HCT116 (cell line): ENCODE measurements around the gene ARL4C. TPM values are rescaled to one million over a fixed set of nuclear protein-coding genes. Genes with fewer than 3 reads are reported as not detected.

Experiments
- ATAC-seq: fragments of 200-7000 bp; cut with Tn5 transposase; 2 replicates; pipeline ENCODE4 v1.9.1; 2020; ENCODE audit warnings: mild to moderate bottlenecking, moderate library complexity
- BruUV-seq: library from RNA; stranded (reverse); fragments of 400-500 nt; replicated peaks from 2 replicates; lab custom pipeline; 2021; lab: Mats Ljungman, UMichigan
- CTCF ChIA-PET: fragments of 300-600 bp; sonication (Branson Sonifier 250); formaldehyde crosslinking; loops from one replicate; lab custom pipeline; 2021; ENCODE audit warnings: antibody characterized with exemption; lab: Charles Lee
- POLR2A ChIA-PET: fragments of 300-600, 350-600 bp; sonication (Branson Sonifier 250); formaldehyde crosslinking; loops from one replicate; lab custom pipeline; 2021; ENCODE audit warnings: antibody characterized with exemption; lab: Charles Lee
- RAD21 ChIA-PET, 2 experiments: fragments of 300-600 bp; sonication (Branson Sonifier 250); formaldehyde crosslinking; loops; one replicate each; lab custom pipeline; 2023; ENCODE audit warnings: low total read pairs in 2 of 2; ENCODE audit not compliant: uncharacterized antibody in 2 of 2, unreplicated experiment in 2 of 2, low non-redundant PET in 1 of 2; lab: Charles Lee
- DNase-seq: peaks from one replicate; pipeline ENCODE4 v3.0.0-alpha.2; 2010; ENCODE audit warnings: low read depth, low spot score
- H2AFZ ChIP-seq: fragments of 200-600 bp; shearing (Covaris generic), sonication (generic); 2 replicates; pipeline ENCODE4 v1.6.1; 2017; ENCODE audit warnings: low read depth, mixed run types, mixed read lengths, antibody characterized with exemption, low read length; ENCODE audit not compliant: poor library complexity, severe bottlenecking
- H3K27ac ChIP-seq: 2 replicates; pipeline ENCODE4 v1.5.1; 2012; ENCODE audit warnings: low read depth, low read length
- H3K27me3 ChIP-seq: fragments of 200-600 bp; sonication (generic); 2 replicates; pipeline ENCODE4 v1.6.1; 2016; ENCODE audit warnings: mixed run types, low read length, mixed read lengths; ENCODE audit not compliant: insufficient read depth
- H3K36me3 ChIP-seq, 2 experiments: fragments of 200-500 bp in 1 of 2; fragments of 200-600 bp in 1 of 2; sonication (Bioruptor generic) in 1 of 2; sonication (generic) in 1 of 2; 2 replicates each; pipeline versions ENCODE4 v1.5.1 to v1.6.1; 2014 to 2016; ENCODE audit warnings: low read length in 2 of 2, inconsistent platforms in 1 of 2, mixed read lengths in 1 of 2, mixed run types in 1 of 2; ENCODE audit not compliant: insufficient read depth in 2 of 2, control insufficient read depth in 1 of 2
- H3K4me1 ChIP-seq, 2 experiments: fragments of 200-600 bp in 1 of 2; sonication (generic) in 1 of 2; 2 replicates each; pipeline versions ENCODE4 v1.5.1 to v1.6.1; 2012 to 2017; ENCODE audit warnings: low read length in 2 of 2, inconsistent platforms in 1 of 2, mild to moderate bottlenecking in 1 of 2, mixed read lengths in 1 of 2, mixed run types in 1 of 2, moderate library complexity in 1 of 2; ENCODE audit not compliant: insufficient read depth in 2 of 2, control insufficient read depth in 1 of 2
- H3K4me2 ChIP-seq: fragments of 200-600 bp; sonication (generic); 2 replicates; pipeline ENCODE4 v1.6.1; 2017; ENCODE audit warnings: mixed run types, low read length, mixed read lengths
- H3K4me3 ChIP-seq, 2 experiments: fragments of 200-600 bp in 1 of 2; sonication (generic) in 1 of 2; replicated peaks in 1 of 2; 2 replicates each; pipeline ENCODE4 v1.5.1; 2011 to 2016; ENCODE audit warnings: low read length in 2 of 2, control low read depth in 1 of 2, low read depth in 1 of 2, mild to moderate bottlenecking in 1 of 2, mixed read lengths in 1 of 2, mixed run types in 1 of 2
- H3K79me2 ChIP-seq: fragments of 200-600 bp; sonication (generic); 2 replicates; pipeline ENCODE4 v1.6.1; 2017; ENCODE audit warnings: mild to moderate bottlenecking, mixed run types, low read length, moderate library complexity, mixed read lengths; ENCODE audit not compliant: insufficient read depth
- H3K9ac ChIP-seq: fragments of 200-600 bp; sonication (generic); 2 replicates; pipeline ENCODE4 v1.6.1; 2016; ENCODE audit warnings: low read length, mixed read lengths
- H3K9me2 ChIP-seq: fragments of 200-600 bp; sonication (generic), shearing (Covaris generic); 2 replicates; pipeline ENCODE4 v1.6.1; 2017; ENCODE audit warnings: mixed run types, mild to moderate bottlenecking, moderate library complexity; ENCODE audit not compliant: insufficient read depth
- H3K9me3 ChIP-seq, 2 experiments: fragments of 200-500 bp in 1 of 2; fragments of 200-600 bp in 1 of 2; sonication (Bioruptor generic) in 1 of 2; sonication (generic) in 1 of 2; 2 replicates each; pipeline ENCODE4 v1.6.1; 2014 to 2017; ENCODE audit warnings: low read length in 2 of 2, mixed read lengths in 2 of 2, inconsistent platforms in 1 of 2, low read depth in 1 of 2, mild to moderate bottlenecking in 1 of 2, mixed run types in 1 of 2, moderate library complexity in 1 of 2; ENCODE audit not compliant: control insufficient read depth in 1 of 2, insufficient read depth in 1 of 2
- H4K20me1 ChIP-seq: fragments of 200-600 bp; sonication (generic), shearing (Covaris generic); 2 replicates; pipeline ENCODE4 v1.6.1; 2017; ENCODE audit warnings: mixed run types, mild to moderate bottlenecking, moderate library complexity; ENCODE audit not compliant: insufficient read depth
- ATF3 ChIP-seq: IDR thresholded peaks from 2 replicates; pipeline ENCODE4 v1.6.1; 2012
- CBX3 ChIP-seq: IDR thresholded peaks from 2 replicates; pipeline ENCODE4 v1.6.1; 2012; ENCODE audit warnings: low read depth
- CEBPB ChIP-seq: IDR thresholded peaks from 2 replicates; pipeline ENCODE4 v1.6.1; 2012; ENCODE audit warnings: low read depth
- CTCF ChIP-seq, 3 experiments: fragments of 200-600 bp in 1 of 3; sonication (generic) in 1 of 3; IDR thresholded peaks in 2 of 3; conservative IDR thresholded peaks in 1 of 3; 2 replicates each; pipeline ENCODE4 v1.5.1; 2012 to 2017; ENCODE audit warnings: low read depth in 2 of 3, low read length in 2 of 3, antibody characterized with exemption in 1 of 3, borderline replicate concordance in 1 of 3, control low read depth in 1 of 3, mild to moderate bottlenecking in 1 of 3, mixed read lengths in 1 of 3, mixed run types in 1 of 3, moderate library complexity in 1 of 3; ENCODE audit not compliant: insufficient read depth in 1 of 3
- EGR1 ChIP-seq: IDR thresholded peaks from 2 replicates; pipeline ENCODE4 v1.6.1; 2012; ENCODE audit warnings: low read depth
- ELF1 ChIP-seq: IDR thresholded peaks from 2 replicates; pipeline ENCODE4 v1.6.1; 2012; ENCODE audit warnings: low read depth, borderline replicate concordance
- EZH2phosphoT487 ChIP-seq: fragments of 200-600 bp; IDR thresholded peaks from 2 replicates; pipeline ENCODE4 v1.6.1; 2018; ENCODE audit warnings: antibody characterized with exemption, borderline replicate concordance
- POLR2AphosphoS5 ChIP-seq: IDR thresholded peaks from 2 replicates; pipeline ENCODE4 v1.6.1; 2011; ENCODE audit warnings: mild to moderate bottlenecking, low read depth, low read length, moderate library complexity
- REST ChIP-seq: IDR thresholded peaks from 2 replicates; pipeline ENCODE4 v1.6.1; 2012; ENCODE audit warnings: low read depth
- SIN3A ChIP-seq: IDR thresholded peaks from 2 replicates; pipeline ENCODE4 v1.6.1; 2012; ENCODE audit warnings: low read depth
- YY1 ChIP-seq: IDR thresholded peaks from 2 replicates; pipeline ENCODE4 v1.6.1; 2011; ENCODE audit warnings: low read length, low read depth, moderate library complexity, mild to moderate bottlenecking; ENCODE audit not compliant: insufficient replicate concordance; ENCODE audit errors: extremely low read depth
- ZBTB33 ChIP-seq: IDR thresholded peaks from 2 replicates; pipeline ENCODE4 v1.6.1; 2011; ENCODE audit warnings: mild to moderate bottlenecking, low read length, moderate library complexity; ENCODE audit not compliant: insufficient replicate concordance; ENCODE audit errors: extremely low read depth
- ZFX ChIP-seq: fragments of 450-650 bp; IDR thresholded peaks from 2 replicates; pipeline ENCODE4 v1.6.1; 2017
- intact Hi-C: fragments of 100-400 bp; cut with micrococcal nuclease; formaldehyde crosslinking; loops from 2 replicates; pipeline ENCODE4 v1.10.0; 2022
- total RNA-seq: library from RNA; stranded (reverse); gene quantifications from one replicate; pipeline ENCODE4 v1.2.1, GENCODE V29; 2021; ENCODE audit not compliant: unreplicated experiment

The ARL4C gene
- total RNA-seq, 1 experiment from 2014 or later: 4.1 TPM

GRCh38 chr2:234458466-234458865 is 38.4 kb downstream of the ARL4C start (continued):
- TF ChIP-seq CTCF (IDR thresholded peaks at IDR 0.05 in 2 of 3, conservative IDR thresholded peaks at IDR 0.05 in 1 of 3; ENCODE audit: borderline replicate concordance in 1 of 3, insufficient read depth in 1 of 3, low read depth in 2 of 3, low read length in 2 of 3) (no peak), EZH2phosphoT487 (no peak), ATF3 (no peak), ELF1 (no peak)

GRCh38 chr2:234457421-234457820 is 39.5 kb downstream of the ARL4C start:
- no peak overlapping the region for H3K4me2 ChIP-seq
- ChIA-PET RAD21 (no interaction called here), CTCF (no interaction called here), POLR2A (no interaction called here)
- no TSS peak for BruUV-seq
- ATAC-seq (no peak), DNase-seq (no peak)
- no peak overlapping the region for H3K27ac ChIP-seq
- H3K36me3 ChIP-seq: no peaks in the 10 kb centered on the region
- no peak overlapping the region for H2AFZ ChIP-seq
- no peak overlapping the region for H3K9ac ChIP-seq
- intact Hi-C loops: no loop called here
- no peaks in the 10 kb centered on the region for H4K20me1 ChIP-seq
- no peaks in the 10 kb centered on the region for H3K79me2 ChIP-seq
- no peaks in the 10 kb centered on the region for H3K9me2 ChIP-seq
- no peaks in the 10 kb centered on the region for H3K9me3 ChIP-seq
- H3K4me3 ChIP-seq: no peak overlapping the region
- no peaks in the 10 kb centered on the region for H3K27me3 ChIP-seq
- peaks cover 0 to 5% of the 10 kb centered on the region in 2 experiments; a peak in 1 of 4 replicates for H3K4me1 ChIP-seq
- TF ChIP-seq SIN3A: no peak
- no peak for TF ChIP-seq YY1
- no peak for TF ChIP-seq ATF3
- TF ChIP-seq EZH2phosphoT487: no peak
- no peak for TF ChIP-seq ELF1
- TF ChIP-seq CBX3: no peak
- TF ChIP-seq ZFX: no peak
- no peak for TF ChIP-seq REST
- no peak for TF ChIP-seq CTCF (IDR thresholded peaks at IDR 0.05 in 2 of 3, conservative IDR thresholded peaks at IDR 0.05 in 1 of 3; ENCODE audit: borderline replicate concordance in 1 of 3, insufficient read depth in 1 of 3, low read depth in 2 of 3, low read length in 2 of 3)
- TF ChIP-seq POLR2AphosphoS5: no peak
- TF ChIP-seq ZBTB33: no peak
- TF ChIP-seq EGR1: no peak
- TF ChIP-seq CEBPB: no peak
